PFSK-1 (cell line): ENCODE measurements around the gene CEP89.

ENCODE experiments used
- REST ChIP-seq, 2 experiments: IDR thresholded peaks; 2 replicates each; pipeline versions ENCODE4 v1.6.1 to v1.8.0; 2011 to 2012; ENCODE audit warnings: low read depth in 2 of 2, low read length in 2 of 2, control low read depth in 1 of 2, inconsistent platforms in 1 of 2, mild to moderate bottlenecking in 1 of 2, moderate library complexity in 1 of 2; ENCODE audit not compliant: insufficient read depth in 1 of 2
- TAF1 ChIP-seq: IDR thresholded peaks from 2 replicates; pipeline ENCODE4 v1.6.1; 2012; ENCODE audit warnings: low read length, control low read depth, borderline replicate concordance; ENCODE audit not compliant: insufficient read depth

DNA sequence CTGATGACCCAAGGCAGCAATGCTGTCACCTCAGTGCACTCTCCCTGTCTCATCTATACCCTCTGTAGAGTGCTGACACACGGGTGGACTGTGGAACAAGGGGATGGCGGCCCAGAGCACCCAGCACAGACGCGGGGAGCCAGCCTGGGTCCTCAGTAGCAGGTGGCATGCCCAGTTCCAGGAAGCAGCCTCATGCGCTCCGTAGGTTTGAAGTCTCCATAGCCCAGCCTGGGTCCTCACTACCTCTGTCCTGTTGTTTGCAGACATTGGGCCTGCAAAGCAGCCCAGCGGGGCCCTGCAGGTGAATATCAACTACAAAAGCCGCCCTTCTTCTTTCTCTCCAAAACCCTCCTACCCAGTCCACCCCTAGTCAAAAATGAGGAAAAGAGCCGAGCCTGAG, 97.2 kb downstream of the CEP89 start:
- TF ChIP-seq TAF1: no peak
- no peak for TF ChIP-seq REST (IDR thresholded peaks at IDR 0.05; ENCODE audit: insufficient read depth in 1 of 2, low read depth in 2 of 2, low read length in 2 of 2)
